GM12878 (cell line): ENCODE data around the gene ADCY1. TPM values are rescaled to one million over a fixed set of nuclear protein-coding genes. Genes with fewer than 3 reads are reported as not detected.

Source experiments
- ATAC-seq: fragments of 200-7000 bp; cut with Tn5 transposase; 3 replicates; pipeline ENCODE4 v1.9.1; 2020; ENCODE audit warnings: mild to moderate bottlenecking, moderate library complexity
- BruUV-seq: library from RNA; stranded (reverse); fragments of 400-500 nt; replicated peaks from 2 replicates; lab custom pipeline; 2021; lab: Mats Ljungman, UMichigan
- CTCF ChIA-PET: fragments of 300-600 bp; sonication (Branson Sonifier 250); formaldehyde crosslinking; extraction: SDS; loops from one replicate; lab custom pipeline; 2021; ENCODE audit warnings: inconsistent platforms; lab: Yijun Ruan, JAX
- POLR2A ChIA-PET: fragments of 350-600 bp; formaldehyde crosslinking; extraction: SDS; loops from one replicate; lab custom pipeline; 2021; ENCODE audit warnings: inconsistent platforms; lab: Charles Lee
- RAD21 ChIA-PET: fragments of 300-600 bp; sonication (Branson Sonifier 250); formaldehyde crosslinking; loops from one replicate; lab custom pipeline; 2023; ENCODE audit warnings: antibody characterized with exemption; ENCODE audit not compliant: unreplicated experiment; lab: Charles Lee
- SMC1A ChIA-PET: fragments of 300-600 bp; sonication (Branson Sonifier 250); formaldehyde crosslinking; loops from one replicate; lab custom pipeline; 2023; ENCODE audit not compliant: unreplicated experiment, uncharacterized antibody; lab: Charles Lee
- DNase-seq: peaks from one replicate; pipeline ENCODE4 v3.0.0-alpha.2; 2011; ENCODE audit warnings: low read depth, low spot score
- FAIRE-seq: peaks from 3 replicates; lab custom pipeline; 2011; peaks lifted over from hg19 to GRCh38; lab: Jason Lieb, UNC
- H2AFZ ChIP-seq: 2 replicates; pipeline ENCODE4 v1.6.0; 2011; ENCODE audit warnings: low read depth, low read length, control low read depth; ENCODE audit not compliant: control insufficient read depth
- H3K27ac ChIP-seq: 2 replicates; pipeline ENCODE4 v1.5.1; 2011; ENCODE audit warnings: control low read depth; ENCODE audit not compliant: control insufficient read depth, insufficient read depth
- H3K27me3 ChIP-seq, 2 experiments: replicated peaks in 1 of 2; 2 replicates each; pipeline versions ENCODE4 v1.6.0 to v1.6.1; 2011; ENCODE audit warnings: low read length in 1 of 2; ENCODE audit not compliant: control insufficient read depth in 2 of 2, insufficient read depth in 2 of 2
- H3K36me3 ChIP-seq, 2 experiments: 2 replicates each; pipeline ENCODE4 v1.5.1; 2011; ENCODE audit warnings: low read length in 1 of 2; ENCODE audit not compliant: control insufficient read depth in 2 of 2, insufficient read depth in 2 of 2
- H3K4me1 ChIP-seq: 2 replicates; pipeline ENCODE4 v1.6.1; 2011; ENCODE audit warnings: mild to moderate bottlenecking, low read length, moderate library complexity, mixed read lengths; ENCODE audit not compliant: control insufficient read depth, insufficient read depth
- H3K4me2 ChIP-seq: 2 replicates; pipeline ENCODE4 v1.6.0; 2011; ENCODE audit warnings: control low read depth; ENCODE audit not compliant: control insufficient read depth, insufficient read depth
- H3K4me3 ChIP-seq: fragments of 200-600 bp; sonication (generic); 2 replicates; pipeline ENCODE4 v1.5.1; 2016
- H3K79me2 ChIP-seq: 2 replicates; pipeline ENCODE4 v1.6.0; 2011; ENCODE audit warnings: low read length; ENCODE audit not compliant: control insufficient read depth, insufficient read depth
- H3K9ac ChIP-seq: 2 replicates; pipeline ENCODE4 v1.8.0; 2011; ENCODE audit warnings: low read length, control low read depth, mixed read lengths; ENCODE audit not compliant: control insufficient read depth, insufficient read depth
- H3K9me3 ChIP-seq: replicated peaks from 3 replicates; pipeline ENCODE4 v1.5.1; 2011; ENCODE audit warnings: mild to moderate bottlenecking, low read length; ENCODE audit not compliant: control insufficient read depth, insufficient read depth
- H4K20me1 ChIP-seq: 2 replicates; pipeline ENCODE4 v1.6.0; 2011; ENCODE audit not compliant: control insufficient read depth, insufficient read depth
- NR2F1 ChIP-seq: fragments of 450-650 bp; conservative IDR thresholded peaks from 2 replicates; pipeline ENCODE4 v1.6.1; 2017; ENCODE audit warnings: mild to moderate bottlenecking
- SIX5 ChIP-seq: IDR thresholded peaks from 2 replicates; pipeline ENCODE4 v1.6.1; 2011; ENCODE audit warnings: mild to moderate bottlenecking, low read depth, low read length, moderate library complexity; ENCODE audit not compliant: severe bottlenecking
- STAT3 ChIP-seq: IDR thresholded peaks from 2 replicates; pipeline ENCODE4 v1.6.1; 2011; ENCODE audit warnings: low read depth, low read length, improper control_type of control experiment
- TCF7 ChIP-seq: IDR thresholded peaks from 2 replicates; pipeline ENCODE4 v1.6.1; 2014; ENCODE audit warnings: antibody characterized with exemption, borderline replicate concordance
- WGBS: methylation state at CpG from one replicate; pipeline ENCODE4 v1.1.6; 2016; ENCODE audit warnings: low lambda C conversion rate; ENCODE audit not compliant: insufficient replicate concordance, insufficient coverage; ENCODE audit errors: missing lambda C conversion rate; 5-methylcytosine and 5-hydroxymethylcytosine counted together
- in situ Hi-C: fragments of 300-500 bp; cut with MboI; formaldehyde crosslinking; loops from 9 replicates; pipeline ENCODE4 v1.14.3; 2018; ENCODE audit warnings: mixed read lengths
- intact Hi-C: fragments of 100-400 bp; cut with micrococcal nuclease; formaldehyde crosslinking; loops from one replicate; pipeline ENCODE4 v1.14.2; 2022; ENCODE audit not compliant: unreplicated experiment
- polyA plus RNA-seq, 11 experiments: library from polyadenylated mRNA; depleted of rRNA in 4 of 11; unstranded in 6 of 11; stranded (reverse) in 5 of 11; fragments of >200 nt; fragmentation: Nextera tagmentation in 4 of 11; fragmentation: Illumina TruSeq in 1 of 11; extraction: Ambion mirVana in 4 of 11; extraction: Trizol in 1 of 11; gene quantifications; 1 replicate in 1 of 11; 2 replicates in 10 of 11; pipeline versions ENCODE4 v1.2.1 to v1.2.3, GENCODE V29; 2011 to 2016; ENCODE audit warnings: inconsistent platforms in 2 of 11, missing spikeins in 2 of 11, low read depth in 1 of 11
- total RNA-seq, 4 experiments: library from RNA; depleted of rRNA in 3 of 4; stranded (reverse); fragments of >200 nt in 3 of 4; fragmentation: Illumina TruSeq in 1 of 4; extraction: Trizol in 1 of 4; gene quantifications; 2 replicates each; pipeline versions ENCODE4 v1.2.1 to v1.2.3, GENCODE V29; 2013 to 2021
- TF ChIP-seq, protein P1 (sequence below): IDR thresholded peaks from 2 replicates; pipeline ENCODE4 v1.6.1; 2011; ENCODE audit warnings: borderline replicate concordance, low read depth, mild to moderate bottlenecking, moderate library complexity, mixed read lengths, low read length; ENCODE audit not compliant: insufficient read depth; ENCODE audit errors: extremely low read length

Gene ADCY1
- total and polyA plus RNA-seq, 10 of the 15 experiments (the other 5 are each of a cell fraction or from before 2014, with no cell fraction given) = 0.13 to 1.4 (median 0.45) TPM; not detected in 1

DNA sequence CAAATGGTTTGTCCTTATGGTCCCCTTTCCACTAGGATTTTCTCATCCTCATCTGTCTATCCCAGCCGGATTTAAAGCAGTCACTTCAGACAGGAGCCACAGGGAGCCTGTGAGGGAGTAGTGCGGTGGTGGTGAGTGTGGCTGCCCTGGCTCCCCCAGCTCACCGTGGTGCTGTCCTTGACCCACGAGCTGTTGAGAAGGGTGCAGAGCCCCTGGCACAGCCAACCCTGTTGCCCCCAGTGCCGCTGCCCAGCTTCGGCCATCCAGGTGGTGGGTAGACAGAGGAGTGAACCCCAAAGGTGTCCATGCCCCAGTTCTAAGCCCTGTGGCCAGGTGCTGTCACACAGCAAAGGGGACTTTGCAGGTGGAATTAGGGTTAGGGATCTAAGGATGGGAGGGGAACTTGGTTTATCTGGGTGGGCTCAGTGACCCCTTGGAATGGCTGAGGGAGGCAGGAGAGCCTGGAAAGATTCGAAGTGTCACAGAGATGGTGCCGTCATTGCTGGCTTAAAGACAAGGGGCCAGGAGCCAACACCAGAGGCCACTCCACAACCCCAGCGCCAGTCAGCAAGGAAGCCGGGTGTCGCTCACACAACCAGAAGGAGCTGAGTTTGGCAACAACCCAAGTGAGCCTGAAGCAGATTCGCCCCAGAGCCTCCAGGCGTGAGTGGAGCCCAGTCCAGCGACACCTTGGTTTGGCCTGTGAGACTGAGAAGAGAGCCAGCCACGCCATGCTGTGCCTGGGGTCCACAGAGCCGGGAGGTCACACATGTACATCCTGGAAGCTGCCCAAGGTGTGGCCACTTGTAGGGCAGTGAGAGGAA, 142.4 kb downstream of the ADCY1 start:
- Histone ChIP-seq H3K79me2 (no peaks in the 10 kb centered on the region), H3K36me3 (no peaks in the 10 kb centered on the region), H2AFZ (no peak overlapping the region), H3K9me3 (no peaks in the 10 kb centered on the region), H3K4me1 (no peaks in the 10 kb centered on the region), H3K4me3 (no peak overlapping the region), H3K4me2 (no peak overlapping the region), H3K9ac (no peak overlapping the region), H4K20me1 (no peaks in the 10 kb centered on the region), H3K27ac (no peak overlapping the region), H3K27me3 (peaks cover 0 to 1% of the 10 kb centered on the region in 2 experiments; a peak in 1 of 4 replicates)
- BruUV-seq = no TSS peak
- ChIA-PET POLR2A (no interaction called here), CTCF (no interaction called here), RAD21 (no interaction called here), SMC1A (no interaction called here)
- intact Hi-C loops (no loop called here), in situ Hi-C loops (no loop called here)
- DNase-seq = no peak
- no peak for TF ChIP-seq TCF7
- TF ChIP-seq, protein P1, sequence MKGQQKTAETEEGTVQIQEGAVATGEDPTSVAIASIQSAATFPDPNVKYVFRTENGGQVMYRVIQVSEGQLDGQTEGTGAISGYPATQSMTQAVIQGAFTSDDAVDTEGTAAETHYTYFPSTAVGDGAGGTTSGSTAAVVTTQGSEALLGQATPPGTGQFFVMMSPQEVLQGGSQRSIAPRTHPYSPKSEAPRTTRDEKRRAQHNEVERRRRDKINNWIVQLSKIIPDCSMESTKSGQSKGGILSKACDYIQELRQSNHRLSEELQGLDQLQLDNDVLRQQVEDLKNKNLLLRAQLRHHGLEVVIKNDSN = no peak
- no peak for ATAC-seq
- 54% methylated on average over 16 of the region's 16 CpGs for WGBS
- FAIRE-seq = no peak

DNA sequence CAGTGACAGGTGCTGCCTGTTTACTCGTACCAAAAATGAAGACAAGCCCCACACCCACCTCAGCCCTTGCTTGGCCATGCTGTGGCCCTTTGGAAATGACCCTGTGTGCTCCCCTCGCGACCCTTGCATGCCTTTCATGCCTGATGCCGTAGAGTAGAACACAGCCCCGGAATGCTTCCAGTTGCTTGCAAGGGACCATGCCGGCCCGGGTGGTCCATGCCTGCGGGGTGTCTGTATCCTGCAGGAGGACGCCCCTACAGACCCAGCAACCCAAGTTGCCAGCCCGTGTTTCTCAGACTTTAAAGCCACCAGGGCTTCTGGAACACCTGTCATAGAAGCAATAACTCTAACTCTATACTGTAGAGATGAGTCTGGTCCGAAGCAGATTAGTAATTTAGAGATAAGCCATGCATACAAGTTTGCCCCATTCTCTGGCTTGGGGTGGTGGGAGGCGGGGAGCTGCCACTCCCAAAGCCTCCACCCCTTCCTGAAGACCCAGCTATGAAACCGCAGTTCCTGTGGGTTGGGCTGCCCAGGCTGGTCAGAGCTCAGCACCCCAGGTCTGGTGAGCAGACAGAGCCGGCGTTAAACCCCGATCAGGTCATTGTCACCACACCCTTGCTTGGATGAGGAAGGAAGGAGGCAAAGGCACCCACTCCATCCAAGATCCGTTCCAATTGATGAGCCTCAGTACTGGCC, 143.5 kb downstream of the ADCY1 start:
- BruUV-seq = no TSS peak
- 69% methylated on average over 17 of the region's 17 CpGs for WGBS
- CTCF ChIA-PET = no interaction called here
- no peak for ATAC-seq
- H3K27me3 ChIP-seq = peaks cover 0 to 1% of the 10 kb centered on the region in 2 experiments; a peak in 1 of 4 replicates
- no peak overlapping the region for H3K27ac ChIP-seq
- RAD21 ChIA-PET = no interaction called here
- SMC1A ChIA-PET = no interaction called here
- in situ Hi-C loops = no loop called here
- H3K9ac ChIP-seq = no peak overlapping the region
- H2AFZ ChIP-seq = no peak overlapping the region
- no peaks in the 10 kb centered on the region for H4K20me1 ChIP-seq
- no peak for TF ChIP-seq SIX5
- no peak for TF ChIP-seq NR2F1
- no peak for TF ChIP-seq STAT3
- H3K9me3 ChIP-seq = no peaks in the 10 kb centered on the region
- H3K4me1 ChIP-seq = no peaks in the 10 kb centered on the region
- DNase-seq = no peak
- POLR2A ChIA-PET = no interaction called here
- H3K36me3 ChIP-seq = no peaks in the 10 kb centered on the region; a peak in 1 of 4 replicates
- no peak overlapping the region for H3K4me2 ChIP-seq
- H3K79me2 ChIP-seq = no peaks in the 10 kb centered on the region
- intact Hi-C loops = no loop called here
- FAIRE-seq = no peak
- H3K4me3 ChIP-seq = no peak overlapping the region
